SK-N-SH treated with all-trans-retinoic acid at 6 μM for 48 hours (cell line): ENCODE measurements around the gene FBXL22.

ENCODE experiments used
- ATAC-seq: fragments of 200-7000 bp; cut with Tn5 transposase; 3 replicates; pipeline ENCODE4 v1.9.1; 2020; ENCODE audit warnings: mild to moderate bottlenecking, moderate library complexity
- ARNTL ChIP-seq: fragments of 450-650 bp; formaldehyde crosslinking; IDR thresholded peaks from 2 replicates; pipeline ENCODE4 v1.5.0; 2020; ENCODE audit warnings: low read depth, mild to moderate bottlenecking, moderate library complexity, borderline replicate concordance
- BACH2 ChIP-seq: fragments of 250-450 bp; sonication (Bioruptor Pico); IDR thresholded peaks from 2 replicates; pipeline ENCODE4 v1.9.0; 2021; ENCODE audit warnings: mild to moderate bottlenecking, borderline replicate concordance
- CSRNP3 ChIP-seq: fragments of 250-450 bp; sonication (Bioruptor Pico); IDR thresholded peaks from 2 replicates; pipeline ENCODE4 v1.5.1; 2021; ENCODE audit warnings: mild to moderate bottlenecking, moderate library complexity
- ESRRG ChIP-seq: fragments of 250-450 bp; sonication (Bioruptor Pico); IDR thresholded peaks from 2 replicates; pipeline ENCODE4 v1.6.1; 2021; ENCODE audit warnings: mild to moderate bottlenecking
- GLIS3 ChIP-seq: fragments of 250-450 bp; sonication (Bioruptor Pico); IDR thresholded peaks from 2 replicates; pipeline ENCODE4 v1.5.0; 2020; ENCODE audit warnings: mild to moderate bottlenecking, moderate library complexity
- ISL1 ChIP-seq: fragments of 250-450 bp; sonication (Bioruptor Pico); IDR thresholded peaks from 2 replicates; pipeline ENCODE4 v2.1.2; 2022; ENCODE audit warnings: mild to moderate bottlenecking, moderate library complexity
- OSR1 ChIP-seq: fragments of 250-450 bp; sonication (Bioruptor Pico); IDR thresholded peaks from 2 replicates; pipeline ENCODE4 v1.8.0; 2022; ENCODE audit warnings: moderate library complexity, mild to moderate bottlenecking, inconsistent platforms
- PATZ1 ChIP-seq: fragments of 250-450 bp; sonication (Bioruptor Pico); IDR thresholded peaks from 2 replicates; pipeline ENCODE4 v1.8.0; 2020; ENCODE audit warnings: mild to moderate bottlenecking, moderate library complexity, borderline replicate concordance
- POU6F1 ChIP-seq: fragments of 250-450 bp; sonication (Bioruptor Pico); IDR thresholded peaks from 2 replicates; pipeline ENCODE4 v1.8.0; 2021; ENCODE audit warnings: low read depth, mild to moderate bottlenecking, moderate library complexity, borderline replicate concordance
- PPARA ChIP-seq: fragments of 250-450 bp; sonication (Bioruptor Pico); IDR thresholded peaks from 2 replicates; pipeline ENCODE4 v1.5.0; 2020; ENCODE audit warnings: mild to moderate bottlenecking, borderline replicate concordance
- RARB ChIP-seq: fragments of 250-450 bp; sonication (Bioruptor Pico); IDR thresholded peaks from 2 replicates; pipeline ENCODE4 v1.8.0; 2021; ENCODE audit warnings: mild to moderate bottlenecking, moderate library complexity
- SNAI2 ChIP-seq: fragments of 250-450 bp; sonication (Bioruptor Pico); IDR thresholded peaks from 2 replicates; pipeline ENCODE4 v1.5.0; 2020; ENCODE audit warnings: mild to moderate bottlenecking, moderate library complexity
- TCF4 ChIP-seq: fragments of 250-450 bp; sonication (Bioruptor Pico); IDR thresholded peaks from 2 replicates; pipeline ENCODE4 v1.8.0; 2021; ENCODE audit warnings: mild to moderate bottlenecking, moderate library complexity, borderline replicate concordance
- TOX ChIP-seq: fragments of 250-450 bp; sonication (Bioruptor Pico); IDR thresholded peaks from 2 replicates; pipeline ENCODE4 v1.8.0; 2021; ENCODE audit warnings: mild to moderate bottlenecking, moderate library complexity, borderline replicate concordance
- TSHZ2 ChIP-seq: fragments of 250-450 bp; sonication (Bioruptor Pico); IDR thresholded peaks from 2 replicates; pipeline ENCODE4 v1.5.0; 2020; ENCODE audit warnings: mild to moderate bottlenecking, moderate library complexity
- ZC3H10 ChIP-seq: fragments of 250-450 bp; sonication (Bioruptor Pico); IDR thresholded peaks from 2 replicates; pipeline ENCODE4 v1.5.1; 2021; ENCODE audit warnings: mild to moderate bottlenecking, moderate library complexity
- ZFP3 ChIP-seq: fragments of 250-450 bp; sonication (Bioruptor Pico); IDR thresholded peaks from 2 replicates; pipeline ENCODE4 v1.5.0; 2020; ENCODE audit warnings: mild to moderate bottlenecking, moderate library complexity
- ZFP30 ChIP-seq: fragments of 450-650 bp; formaldehyde crosslinking; IDR thresholded peaks from 2 replicates; pipeline ENCODE4 v1.5.0; 2022; ENCODE audit warnings: mild to moderate bottlenecking, moderate library complexity
- ZNF565 ChIP-seq: fragments of 450-650 bp; formaldehyde crosslinking; conservative IDR thresholded peaks from 2 replicates; pipeline ENCODE4 v1.5.0; 2020; ENCODE audit warnings: low read depth, mild to moderate bottlenecking, moderate library complexity
- ZNF8 ChIP-seq: fragments of 450-650 bp; formaldehyde crosslinking; IDR thresholded peaks from 2 replicates; pipeline ENCODE4 v1.5.0; 2020; ENCODE audit warnings: mild to moderate bottlenecking, moderate library complexity

Gene FBXL22

GRCh38 chr15:63553388-63553791, 43.8 kb upstream of the FBXL22 start:
- TF ChIP-seq ISL1 (CRISPR knock-in tag) (peak; percentile 64), ZNF565 (CRISPR knock-in tag) (no peak)
- ATAC-seq, result peak; percentile 85

GRCh38 chr15:63554337-63554927, 42.8 kb upstream of the FBXL22 start:
- peak; percentile 56 for ATAC-seq
- TF ChIP-seq POU6F1 (CRISPR knock-in tag) (no peak), RARB (CRISPR knock-in tag) (no peak), SNAI2 (no peak), PPARA (CRISPR knock-in tag) (no peak), PATZ1 (no peak), ESRRG (CRISPR knock-in tag) (no peak)

- ATAC-seq, result no peak
- TF ChIP-seq PPARA (CRISPR knock-in tag) (no peak), ARNTL (no peak), ZNF565 (CRISPR knock-in tag) (no peak), ZC3H10 (CRISPR knock-in tag) (no peak), GLIS3 (CRISPR knock-in tag) (no peak), ZFP3 (CRISPR knock-in tag) (no peak), TOX (no peak), ISL1 (CRISPR knock-in tag) (no peak), OSR1 (CRISPR knock-in tag) (no peak), SNAI2 (no peak), BACH2 (CRISPR knock-in tag) (no peak), TSHZ2 (CRISPR knock-in tag) (no peak), ZNF8 (CRISPR knock-in tag) (no peak), RARB (CRISPR knock-in tag) (no peak), CSRNP3 (CRISPR knock-in tag) (no peak), ZFP30 (CRISPR knock-in tag) (no peak), TCF4 (no peak), POU6F1 (CRISPR knock-in tag) (no peak), PATZ1 (no peak)
Observed at GRCh38 chr15:63555507-63555906, 41.7 kb upstream of the FBXL22 start.
